A549 (cell line): ENCODE measurements around the gene MED1. TPM values are rescaled to one million over a fixed set of nuclear protein-coding genes. Genes with fewer than 3 reads are reported as not detected.
A peak's percentile ranks its signal among the peaks of the same experiment; 100 is the strongest.

ENCODE experiments used
- ATAC-seq, 2 experiments: fragments of 200-7000 bp in 1 of 2; fragments of >200 bp in 1 of 2; cut with Nextera tagmentation in 1 of 2; cut with Tn5 transposase in 1 of 2; 3 replicates each; pipeline versions ENCODE4 v1.8.0 to v1.9.1; 2018 to 2020; ENCODE audit warnings: mild to moderate bottlenecking in 1 of 2, moderate library complexity in 1 of 2
- CTCF ChIA-PET: fragments of 300-600 bp; sonication (Branson Sonifier 250); formaldehyde crosslinking; extraction: SDS; loops from one replicate; lab custom pipeline; 2021; ENCODE audit warnings: antibody characterized with exemption, inconsistent platforms; lab: Yijun Ruan, JAX
- POLR2A ChIA-PET: fragments of 350-600 bp; formaldehyde crosslinking; extraction: SDS; loops from one replicate; lab custom pipeline; 2021; ENCODE audit warnings: antibody characterized with exemption, inconsistent platforms; lab: Yijun Ruan, JAX
- DNase-seq, 2 experiments: peaks; one replicate each; pipeline versions ENCODE4 v3.0.0 to v3.0.0-alpha.2; 2011 to 2016; ENCODE audit warnings: low read depth in 1 of 2, low spot score in 1 of 2
- FAIRE-seq: peaks from 2 replicates; lab custom pipeline; 2011; peaks lifted over from hg19 to GRCh38; lab: Jason Lieb, UNC
- H3K27ac ChIP-seq, 2 experiments: fragments of >200 bp; sonication (Bioruptor Twin); formaldehyde crosslinking; 3 replicates each; pipeline ENCODE4 v1.5.1; 2016 to 2017
- H3K4me1 ChIP-seq: fragments of >200 bp; sonication (Bioruptor Twin); formaldehyde crosslinking; 3 replicates; pipeline ENCODE4 v1.6.1; 2016
- H3K4me2 ChIP-seq: fragments of >200 bp; sonication (Bioruptor Twin); formaldehyde crosslinking; 3 replicates; pipeline ENCODE4 v1.6.1; 2016
- H3K4me3 ChIP-seq: fragments of >200 bp; sonication (Bioruptor Twin); formaldehyde crosslinking; 3 replicates; pipeline ENCODE4 v1.5.1; 2016
- H3K9me3 ChIP-seq: fragments of >200 bp; sonication (Bioruptor Twin); formaldehyde crosslinking; 3 replicates; pipeline ENCODE4 v1.6.1; 2016
- BHLHE40 ChIP-seq: IDR thresholded peaks from 2 replicates; pipeline ENCODE4 v1.6.1; 2012; ENCODE audit warnings: low read depth, low read length, inconsistent platforms
- CBX2 ChIP-seq: fragments of 200-600 bp; sonication (generic); IDR thresholded peaks from 2 replicates; pipeline ENCODE4 v1.6.1; 2016; ENCODE audit warnings: low read depth, mild to moderate bottlenecking, borderline replicate concordance
- CBX8 ChIP-seq: fragments of 200-600 bp; sonication (generic); IDR thresholded peaks from 2 replicates; pipeline ENCODE4 v1.6.1; 2016
- ESRRA ChIP-seq: fragments of 150-350 bp; IDR thresholded peaks from 2 replicates; pipeline ENCODE4 v1.6.1; 2014; ENCODE audit warnings: mild to moderate bottlenecking, low read length, borderline replicate concordance
- HEYL ChIP-seq: fragments of 250-450 bp; sonication (Bioruptor Pico); IDR thresholded peaks from 2 replicates; pipeline ENCODE4 v1.8.0; 2021; ENCODE audit warnings: mild to moderate bottlenecking, moderate library complexity
- JUN ChIP-seq, 2 experiments: fragments of >200 bp; sonication (Bioruptor Twin); formaldehyde crosslinking; IDR thresholded peaks; 2 replicates in 1 of 2; 3 replicates in 1 of 2; pipeline ENCODE4 v1.6.1; 2016 to 2017
- MAZ ChIP-seq: fragments of 150-350 bp; IDR thresholded peaks from 2 replicates; pipeline ENCODE4 v1.6.1; 2014; ENCODE audit warnings: antibody characterized with exemption, low read depth, low read length, borderline replicate concordance
- NFE2L2 ChIP-seq: fragments of 150-350 bp; conservative IDR thresholded peaks from 2 replicates; pipeline ENCODE4 v1.6.1; 2014; ENCODE audit warnings: low read length
- PHF8 ChIP-seq: fragments of 200-600 bp; sonication (generic); IDR thresholded peaks from 2 replicates; pipeline ENCODE4 v1.6.1; 2016; ENCODE audit warnings: low read depth, mild to moderate bottlenecking, antibody characterized with exemption, moderate library complexity, borderline replicate concordance
- RARB ChIP-seq: fragments of 250-450 bp; sonication (Bioruptor Pico); IDR thresholded peaks from 2 replicates; pipeline ENCODE4 v1.8.0; 2021; ENCODE audit warnings: mild to moderate bottlenecking, moderate library complexity
- RCOR1 ChIP-seq: fragments of 150-350 bp; IDR thresholded peaks from 2 replicates; pipeline ENCODE4 v1.6.1; 2014; ENCODE audit warnings: antibody characterized with exemption, low read length, low read depth
- RNF2 ChIP-seq: fragments of 200-600 bp; sonication (generic); IDR thresholded peaks from 2 replicates; pipeline ENCODE4 v1.6.1; 2016; ENCODE audit warnings: low read depth, mild to moderate bottlenecking, antibody characterized with exemption, moderate library complexity, borderline replicate concordance
- SREBF2 ChIP-seq: fragments of 450-650 bp; IDR thresholded peaks from 2 replicates; pipeline ENCODE4 v1.6.1; 2014; ENCODE audit warnings: mild to moderate bottlenecking, moderate library complexity
- TFCP2L1 ChIP-seq: fragments of 250-450 bp; sonication (Bioruptor Pico); IDR thresholded peaks from 2 replicates; pipeline ENCODE4 v1.5.0; 2021; ENCODE audit warnings: mild to moderate bottlenecking
- WGBS: methylation state at CpG from one replicate; pipeline ENCODE4 v1.1.6; 2017; ENCODE audit errors: missing lambda C conversion rate; 5-methylcytosine and 5-hydroxymethylcytosine counted together
- polyA plus RNA-seq, 4 experiments: library from polyadenylated mRNA; depleted of rRNA in 3 of 4; stranded (reverse); fragments of >200 nt; fragmentation: RNase III in 1 of 4; extraction: RNeasy Plus Mini Kit Qiagen cat#74134 plus additional on column Dnase treatment in 1 of 4; gene quantifications; 2 replicates in 3 of 4; 3 replicates in 1 of 4; pipeline ENCODE4 v1.2.3, GENCODE V29; 2011 to 2017
- TF ChIP-seq, protein P1 (sequence below): IDR thresholded peaks from 2 replicates; pipeline ENCODE4 v1.6.1; 2012; ENCODE audit warnings: low read depth, borderline replicate concordance
- TF ChIP-seq, protein P2 (sequence below): fragments of 250-450 bp; sonication (Bioruptor Pico); IDR thresholded peaks from 2 replicates; pipeline ENCODE4 v1.5.0; 2021; ENCODE audit warnings: mild to moderate bottlenecking, moderate library complexity, borderline replicate concordance
- TF ChIP-seq, protein P3 (sequence below): fragments of >200 bp; sonication (Bioruptor Twin); formaldehyde crosslinking; IDR thresholded peaks from 3 replicates; pipeline ENCODE4 v1.6.1; 2016

The MED1 gene
- polyA plus RNA-seq, 2 of the 4 experiments (the other 2 are of a cell fraction), result 33.8 to 76.2 TPM

DNA sequence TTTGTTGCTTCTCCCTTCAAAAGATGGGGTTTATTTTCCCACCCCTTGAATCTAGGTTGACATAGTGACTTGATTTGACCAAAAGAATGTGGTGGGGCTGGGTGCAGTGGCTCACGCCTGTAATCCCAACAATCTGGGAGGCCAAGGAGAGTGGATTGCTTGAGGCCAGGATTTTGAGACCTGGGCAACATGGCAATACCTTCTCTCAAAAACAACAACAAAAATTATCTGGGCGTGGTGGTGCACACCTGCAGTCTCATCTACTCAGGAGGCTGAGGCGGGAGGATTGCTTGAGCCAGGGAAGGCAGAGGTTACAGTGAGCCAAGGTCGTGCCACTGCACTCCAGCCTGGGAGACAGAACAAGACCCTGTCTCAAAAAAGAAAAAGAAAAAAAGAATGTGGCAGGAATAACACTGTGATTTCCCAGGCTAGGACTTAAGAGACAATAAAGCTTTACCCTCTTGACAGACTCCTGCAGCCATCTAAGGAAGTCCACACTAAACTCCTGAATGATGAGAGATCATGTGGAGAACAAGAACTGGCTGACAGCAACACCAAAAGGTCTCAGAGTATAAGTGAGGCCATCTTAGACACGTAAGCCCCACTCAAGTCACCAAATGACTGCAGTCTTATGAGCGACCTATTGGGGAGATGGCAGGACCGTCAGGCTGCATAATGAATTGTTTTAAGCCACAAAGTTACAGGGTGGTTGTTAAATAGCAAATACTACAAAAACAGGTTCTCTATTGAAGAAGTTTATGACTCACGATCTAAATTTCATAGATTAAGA, 86.6 kb downstream of the MED1 start:
- POLR2A ChIA-PET, result interaction anchor here (0.6 kb wide), 1 partner anchor 20 kb away, joined by 5 read pairs; no protein-coding TSS in a partner anchor
- Histone ChIP-seq H3K9me3 (no peaks in the 10 kb centered on the region), H3K27ac (no peak overlapping the region), H3K4me3 (no peak overlapping the region), H3K4me1 (peaks cover 7% of the 10 kb centered on the region; the same call in 2 of the 3 replicates), H3K4me2 (no peak overlapping the region)
- FAIRE-seq (no peak), ATAC-seq (peak; percentile 41 to 47; a peak in 3 of 6 replicates), DNase-seq (no peak)
- CTCF ChIA-PET, result no interaction called here
- TF ChIP-seq MAZ (no peak), RCOR1 (no peak), SREBF2 (no peak), CBX8 (no peak), JUN (IDR thresholded peaks at IDR 0.05) (no peak), RNF2 (no peak), CBX2 (no peak), BHLHE40 (no peak), RARB (CRISPR knock-in tag) (no peak), HEYL (CRISPR knock-in tag) (no peak), ESRRA (no peak)
- TF ChIP-seq, protein P1, sequence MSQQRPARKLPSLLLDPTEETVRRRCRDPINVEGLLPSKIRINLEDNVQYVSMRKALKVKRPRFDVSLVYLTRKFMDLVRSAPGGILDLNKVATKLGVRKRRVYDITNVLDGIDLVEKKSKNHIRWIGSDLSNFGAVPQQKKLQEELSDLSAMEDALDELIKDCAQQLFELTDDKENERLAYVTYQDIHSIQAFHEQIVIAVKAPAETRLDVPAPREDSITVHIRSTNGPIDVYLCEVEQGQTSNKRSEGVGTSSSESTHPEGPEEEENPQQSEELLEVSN, result no peak
- TF ChIP-seq, protein P2, sequence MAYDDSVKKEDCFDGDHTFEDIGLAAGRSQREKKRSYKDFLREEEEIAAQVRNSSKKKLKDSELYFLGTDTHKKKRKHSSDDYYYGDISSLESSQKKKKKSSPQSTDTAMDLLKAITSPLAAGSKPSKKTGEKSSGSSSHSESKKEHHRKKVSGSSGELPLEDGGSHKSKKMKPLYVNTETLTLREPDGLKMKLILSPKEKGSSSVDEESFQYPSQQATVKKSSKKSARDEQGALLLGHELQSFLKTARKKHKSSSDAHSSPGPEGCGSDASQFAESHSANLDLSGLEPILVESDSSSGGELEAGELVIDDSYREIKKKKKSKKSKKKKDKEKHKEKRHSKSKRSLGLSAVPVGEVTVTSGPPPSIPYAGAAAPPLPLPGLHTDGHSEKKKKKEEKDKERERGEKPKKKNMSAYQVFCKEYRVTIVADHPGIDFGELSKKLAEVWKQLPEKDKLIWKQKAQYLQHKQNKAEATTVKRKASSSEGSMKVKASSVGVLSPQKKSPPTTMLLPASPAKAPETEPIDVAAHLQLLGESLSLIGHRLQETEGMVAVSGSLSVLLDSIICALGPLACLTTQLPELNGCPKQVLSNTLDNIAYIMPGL (CRISPR knock-in tag), result no peak
- 77% methylated on average over 8 of the region's 8 CpGs for WGBS

DNA sequence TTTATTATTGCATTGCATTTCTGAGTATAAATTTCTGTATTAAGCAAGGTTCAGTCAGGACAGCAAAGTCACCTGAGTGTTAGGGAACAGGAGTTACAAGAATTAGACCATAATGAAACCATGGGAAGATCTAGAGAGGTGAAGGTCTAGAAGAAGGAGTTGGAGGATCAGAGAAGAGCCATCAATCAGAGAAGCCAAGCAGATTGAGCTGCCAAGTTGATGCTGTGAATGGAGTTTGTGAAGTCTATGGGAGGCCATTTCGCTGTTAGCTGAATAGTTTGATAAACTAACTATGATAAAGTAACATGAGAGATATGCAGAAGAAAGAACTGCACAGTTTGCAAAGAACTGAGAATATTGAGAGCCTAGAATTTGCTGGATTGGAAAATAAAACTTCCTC, 90.0 kb downstream of the MED1 start:
- DNase-seq (no peak), ATAC-seq (no peak), FAIRE-seq (no peak)
- CTCF ChIA-PET, result no interaction called here
- POLR2A ChIA-PET, result no interaction called here
- H3K9me3 ChIP-seq, result no peaks in the 10 kb centered on the region
- no peak overlapping the region for H3K4me3 ChIP-seq
- no peak overlapping the region for H3K27ac ChIP-seq
- TF ChIP-seq NFE2L2 (no peak), BHLHE40 (no peak), PHF8 (no peak)
- TF ChIP-seq, protein P3, sequence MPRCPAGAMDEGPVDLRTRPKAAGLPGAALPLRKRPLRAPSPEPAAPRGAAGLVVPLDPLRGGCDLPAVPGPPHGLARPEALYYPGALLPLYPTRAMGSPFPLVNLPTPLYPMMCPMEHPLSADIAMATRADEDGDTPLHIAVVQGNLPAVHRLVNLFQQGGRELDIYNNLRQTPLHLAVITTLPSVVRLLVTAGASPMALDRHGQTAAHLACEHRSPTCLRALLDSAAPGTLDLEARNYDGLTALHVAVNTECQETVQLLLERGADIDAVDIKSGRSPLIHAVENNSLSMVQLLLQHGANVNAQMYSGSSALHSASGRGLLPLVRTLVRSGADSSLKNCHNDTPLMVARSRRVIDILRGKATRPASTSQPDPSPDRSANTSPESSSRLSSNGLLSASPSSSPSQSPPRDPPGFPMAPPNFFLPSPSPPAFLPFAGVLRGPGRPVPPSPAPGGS, result no peak
- peaks cover 28% of the 10 kb centered on the region for H3K4me1 ChIP-seq
- WGBS, result 87% methylated on average over 1 of the region's 1 CpG
- H3K4me2 ChIP-seq, result no peak overlapping the region

DNA sequence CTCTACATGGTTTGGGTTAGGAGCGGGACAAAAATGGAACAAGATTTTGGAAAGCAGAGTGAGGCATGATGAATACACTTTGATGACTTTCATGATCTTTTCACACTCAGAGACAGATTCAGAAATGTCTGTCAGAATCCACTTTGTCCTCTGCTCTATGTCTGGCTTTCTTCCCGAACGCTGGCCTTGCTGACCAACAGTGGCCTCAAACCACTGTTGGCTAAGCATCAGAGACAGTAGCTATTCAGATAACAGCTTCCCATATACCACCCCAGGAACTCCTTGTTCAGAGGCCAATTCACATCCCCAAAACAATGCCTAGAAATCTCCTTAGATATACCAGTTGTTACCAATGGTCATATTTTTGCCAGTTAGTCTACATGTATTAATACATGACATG, 90.5 kb downstream of the MED1 start:
- no peak overlapping the region for H3K27ac ChIP-seq
- ATAC-seq (no peak), DNase-seq (no peak), FAIRE-seq (no peak)
- H3K4me2 ChIP-seq, result no peak overlapping the region
- H3K9me3 ChIP-seq, result no peaks in the 10 kb centered on the region
- TF ChIP-seq TFCP2L1 (CRISPR knock-in tag), result no peak
- POLR2A ChIA-PET, result no interaction called here
- H3K4me1 ChIP-seq, result peaks cover 25% of the 10 kb centered on the region
- WGBS, result 95% methylated on average over 3 of the region's 3 CpGs
- CTCF ChIA-PET, result no interaction called here
- H3K4me3 ChIP-seq, result no peak overlapping the region
